ENCODE results near the gene DDX42.
A peak's percentile ranks its signal among the peaks of the same experiment; 100 is the strongest.

The DDX42 gene

GRCh38 chr17:63823659-63824331 is 49.8 kb downstream of the DDX42 start:
- DNase-seq (ENCODE audit: low spot score): no peak

- no peak for DNase-seq (ENCODE audit: low spot score)
Observed at GRCh38 chr17:63824362-63824761, 50.4 kb downstream of the DDX42 start.

- DNase-seq (ENCODE audit: low spot score): peak; percentile 31
Observed at GRCh38 chr17:63826468-63827001, 52.6 kb downstream of the DDX42 start.

- DNase-seq (ENCODE audit: low spot score): peak; percentile 95
Observed at GRCh38 chr17:63827002-63827800, 53.2 kb downstream of the DDX42 start, which contains the start of the genes FTSJ3 and PSMC5. TSS of gene FTSJ3 (minus strand) at chr17:63827663. CDS start at chr17:63826902, 761 bp downstream. TSS of gene PSMC5 (plus strand) at chr17:63827431. CDS start at chr17:63827491, 60 bp downstream.

GRCh38 chr17:63827801-63828221 is 53.8 kb downstream of the DDX42 start:
- DNase-seq (ENCODE audit: low spot score): peak; percentile 10

- DNase-seq (ENCODE audit: low spot score): no peak
Observed at GRCh38 chr17:63828936-63829335, 55.0 kb downstream of the DDX42 start.

- no peak for DNase-seq (ENCODE audit: low spot score)
Observed at GRCh38 chr17:63830278-63830677, 56.3 kb downstream of the DDX42 start.

- no peak for DNase-seq (ENCODE audit: low spot score)
Observed at GRCh38 chr17:63830904-63831491, 57.0 kb downstream of the DDX42 start.

GRCh38 chr17:63831505-63831904 is 57.5 kb downstream of the DDX42 start:
- DNase-seq (ENCODE audit: low spot score): no peak

- DNase-seq (ENCODE audit: low spot score): no peak
Observed at GRCh38 chr17:63832014-63832413, 58.0 kb downstream of the DDX42 start.

GRCh38 chr17:63832455-63832854 is 58.5 kb downstream of the DDX42 start:
- DNase-seq (ENCODE audit: low spot score): no peak

- DNase-seq (ENCODE audit: low spot score): no peak
Observed at GRCh38 chr17:63833026-63833740, 59.2 kb downstream of the DDX42 start.

GRCh38 chr17:63833741-63834373 is 59.9 kb downstream of the DDX42 start:
- no peak for DNase-seq (ENCODE audit: low spot score)

GRCh38 chr17:63834431-63835166 is 60.6 kb downstream of the DDX42 start:
- DNase-seq (ENCODE audit: low spot score): peak; percentile 88

- no peak for DNase-seq (ENCODE audit: low spot score)
Observed at GRCh38 chr17:63835167-63835720, 61.3 kb downstream of the DDX42 start.

GRCh38 chr17:63836811-63837210 is 62.8 kb downstream of the DDX42 start:
- no peak for DNase-seq (ENCODE audit: low spot score)

GRCh38 chr17:63837480-63837879 is 63.5 kb downstream of the DDX42 start:
- DNase-seq (ENCODE audit: low spot score): no peak

GRCh38 chr17:63837962-63838600 is 64.1 kb downstream of the DDX42 start:
- no peak for DNase-seq (ENCODE audit: low spot score)

- no peak for DNase-seq (ENCODE audit: low spot score)
Observed at GRCh38 chr17:63838631-63839171, 64.7 kb downstream of the DDX42 start.

Measured in kidney tubule cell (primary cell).